ENCODE measurements around the gene LPIN1. TPM values are rescaled to one million over a fixed set of nuclear protein-coding genes. Genes with fewer than 3 reads are reported as not detected.

Gene LPIN1
- total and polyA plus RNA-seq, 2 of the 8 experiments (the other 6 are each of a cell fraction or from before 2014, with no cell fraction given), result 4.3 to 9.8 TPM

DNA sequence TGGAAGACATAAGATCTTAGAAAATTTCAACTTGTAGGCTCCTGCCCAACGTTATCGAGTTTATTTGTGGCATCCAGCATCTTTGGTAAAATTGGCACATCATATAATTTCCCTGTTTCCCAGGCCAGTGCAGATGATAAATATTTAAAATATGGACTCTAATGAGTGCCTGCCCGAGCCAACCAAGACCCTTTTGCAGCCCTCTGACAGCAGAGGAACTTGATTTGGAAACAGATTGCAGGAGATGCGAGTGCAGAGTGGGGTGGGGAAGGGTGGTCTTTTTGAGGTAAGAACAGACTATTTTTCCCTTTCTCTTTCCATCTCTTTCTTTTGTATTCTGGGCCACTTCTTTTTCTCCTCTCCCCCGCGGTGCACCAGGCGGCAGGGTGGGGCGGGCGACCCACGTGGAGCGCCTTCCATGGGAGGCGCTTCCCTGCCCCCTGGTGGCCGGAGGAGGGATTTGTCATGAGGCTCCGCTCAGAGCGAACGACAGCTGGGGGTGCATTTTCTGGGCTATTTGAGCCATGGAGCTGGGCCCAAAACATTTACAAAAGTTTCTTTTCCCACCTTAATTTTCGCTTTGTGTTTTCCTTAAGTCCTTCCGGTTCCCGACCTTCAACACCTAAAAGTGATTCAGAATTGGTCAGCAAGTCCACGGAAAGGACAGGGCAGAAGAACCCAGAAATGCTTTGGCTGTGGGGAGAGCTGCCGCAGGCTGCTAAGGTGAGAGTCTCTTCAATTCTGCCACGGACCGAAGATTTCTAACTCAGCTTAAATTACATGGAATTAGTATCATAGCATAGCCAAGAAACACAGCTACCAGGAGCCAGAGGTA lies 32.7 kb downstream of the LPIN1 start (continued):
- TF ChIP-seq, protein P1, sequence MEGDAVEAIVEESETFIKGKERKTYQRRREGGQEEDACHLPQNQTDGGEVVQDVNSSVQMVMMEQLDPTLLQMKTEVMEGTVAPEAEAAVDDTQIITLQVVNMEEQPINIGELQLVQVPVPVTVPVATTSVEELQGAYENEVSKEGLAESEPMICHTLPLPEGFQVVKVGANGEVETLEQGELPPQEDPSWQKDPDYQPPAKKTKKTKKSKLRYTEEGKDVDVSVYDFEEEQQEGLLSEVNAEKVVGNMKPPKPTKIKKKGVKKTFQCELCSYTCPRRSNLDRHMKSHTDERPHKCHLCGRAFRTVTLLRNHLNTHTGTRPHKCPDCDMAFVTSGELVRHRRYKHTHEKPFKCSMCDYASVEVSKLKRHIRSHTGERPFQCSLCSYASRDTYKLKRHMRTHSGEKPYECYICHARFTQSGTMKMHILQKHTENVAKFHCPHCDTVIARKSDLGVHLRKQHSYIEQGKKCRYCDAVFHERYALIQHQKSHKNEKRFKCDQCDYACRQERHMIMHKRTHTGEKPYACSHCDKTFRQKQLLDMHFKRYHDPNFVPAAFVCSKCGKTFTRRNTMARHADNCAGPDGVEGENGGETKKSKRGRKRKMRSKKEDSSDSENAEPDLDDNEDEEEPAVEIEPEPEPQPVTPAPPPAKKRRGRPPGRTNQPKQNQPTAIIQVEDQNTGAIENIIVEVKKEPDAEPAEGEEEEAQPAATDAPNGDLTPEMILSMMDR (IDR thresholded peaks at IDR 0.05; ENCODE audit: control extremely low read depth in 1 of 3, insufficient read depth in 1 of 3, low read depth in 1 of 3, low read length in 3 of 3), result peak; percentile 81 to 95 (median 89)
- no peak for TF ChIP-seq MAFK (IDR thresholded peaks at IDR 0.05; ENCODE audit: low read depth, low read length)
- no peak for TF ChIP-seq CEBPB (IDR thresholded peaks at IDR 0.05; ENCODE audit: low read depth, low read length)
- TF ChIP-seq CREB1 (IDR thresholded peaks at IDR 0.05), result peak; percentile 55
- TF ChIP-seq HDAC2 (IDR thresholded peaks at IDR 0.05; ENCODE audit: borderline replicate concordance in 1 of 2, low read depth in 2 of 2, low read length in 2 of 2), result 0 out of 4 replicates have a peak, but pooled peaks of 1 of the 2 experiments have one; percentile 31
- TF ChIP-seq RNF2 (IDR thresholded peaks at IDR 0.05; ENCODE audit: borderline replicate concordance, low read depth, low read length, missing control alignments, poor library complexity, severe bottlenecking), result no peak
- TF ChIP-seq E2F6 (IDR thresholded peaks at IDR 0.05), result peak; percentile 59
- TF ChIP-seq CBX8 (IDR thresholded peaks at IDR 0.05; ENCODE audit: borderline replicate concordance, low read depth, low read length), result no peak

Measured in H1 (cell line).